Endothelial cell of umbilical vein (primary cell): Measurements from ENCODE around the gene TLCD5. TPM values are rescaled to one million over a fixed set of nuclear protein-coding genes. Genes with fewer than 3 reads are reported as not detected.

Experiments used
- BruUV-seq: library from RNA; stranded (reverse); fragments of 400-500 nt; replicated peaks from 2 replicates; lab custom pipeline; 2021; lab: Mats Ljungman, UMichigan
- CTCF ChIA-PET: fragments of 300-600, 350-600 bp; sonication (Branson Sonifier 250); formaldehyde crosslinking; loops from one replicate; lab custom pipeline; 2021; ENCODE audit warnings: antibody characterized with exemption, inconsistent platforms; lab: Charles Lee
- POLR2A ChIA-PET: fragments of 300-600, 350-600 bp; sonication (Branson Sonifier 250); formaldehyde crosslinking; loops from one replicate; lab custom pipeline; 2021; ENCODE audit warnings: antibody characterized with exemption, inconsistent platforms; lab: Charles Lee
- DNase-seq: peaks from one replicate; pipeline ENCODE4 v3.0.0-alpha.2; 2011; ENCODE audit warnings: low read depth, low spot score
- FAIRE-seq: peaks from 2 replicates; lab custom pipeline; 2011; peaks lifted over from hg19 to GRCh38; lab: Jason Lieb, UNC
- H2AFZ ChIP-seq: 2 replicates; pipeline ENCODE4 v1.6.0; 2012; ENCODE audit warnings: low read depth, low read length, control low read depth, inconsistent platforms
- H3K27ac ChIP-seq: 2 replicates; pipeline ENCODE4 v1.5.1; 2011; ENCODE audit warnings: low read depth, mild to moderate bottlenecking, control low read depth, low read length, moderate library complexity; ENCODE audit not compliant: insufficient read depth
- H3K27me3 ChIP-seq, 2 experiments: 2 replicates each; pipeline versions ENCODE4 v1.6.0 to v1.6.1; 2011; ENCODE audit warnings: low read length in 2 of 2, mixed read lengths in 1 of 2; ENCODE audit not compliant: control insufficient read depth in 2 of 2, insufficient read depth in 2 of 2
- H3K36me3 ChIP-seq, 2 experiments: 2 replicates in 1 of 2; 3 replicates in 1 of 2; pipeline ENCODE4 v1.5.1; 2011; ENCODE audit warnings: low read length in 2 of 2, mild to moderate bottlenecking in 1 of 2, moderate library complexity in 1 of 2; ENCODE audit not compliant: control insufficient read depth in 2 of 2, insufficient read depth in 2 of 2; ENCODE audit errors: extremely low read depth in 1 of 2
- H3K4me1 ChIP-seq: 3 replicates; pipeline ENCODE4 v1.5.1; 2011; ENCODE audit warnings: mild to moderate bottlenecking, low read length; ENCODE audit not compliant: control insufficient read depth, insufficient read depth; ENCODE audit errors: extremely low read depth
- H3K4me2 ChIP-seq: 2 replicates; pipeline ENCODE4 v1.6.1; 2011; ENCODE audit warnings: low read length, control low read depth, mixed read lengths; ENCODE audit not compliant: insufficient read depth
- H3K4me3 ChIP-seq, 3 experiments: fragments of 200-600 bp in 1 of 3; sonication (generic), shearing (Covaris generic) in 1 of 3; replicated peaks in 1 of 3; 2 replicates each; pipeline ENCODE4 v1.5.1; 2011 to 2016; ENCODE audit warnings: control low read depth in 3 of 3, low read length in 3 of 3, mild to moderate bottlenecking in 2 of 3, inconsistent platforms in 1 of 3, low read depth in 1 of 3, moderate library complexity in 1 of 3; ENCODE audit not compliant: insufficient read depth in 1 of 3
- H3K79me2 ChIP-seq: 2 replicates; pipeline ENCODE4 v1.6.0; 2012; ENCODE audit warnings: low read length, inconsistent platforms; ENCODE audit not compliant: control insufficient read depth, insufficient read depth
- H3K9ac ChIP-seq: replicated peaks from 2 replicates; pipeline ENCODE3; 2011; ENCODE audit warnings: low read length, control low read depth; ENCODE audit not compliant: insufficient read depth; ENCODE audit errors: extremely low read depth
- H3K9me1 ChIP-seq: replicated peaks from 3 replicates; pipeline ENCODE4 v1.6.0; 2011; ENCODE audit warnings: mild to moderate bottlenecking, low read length; ENCODE audit not compliant: control insufficient read depth, insufficient read depth; ENCODE audit errors: extremely low read depth
- H3K9me3 ChIP-seq: replicated peaks from 2 replicates; pipeline ENCODE4 v1.5.1; 2012; ENCODE audit warnings: low read length, inconsistent platforms; ENCODE audit not compliant: control insufficient read depth, insufficient read depth
- H4K20me1 ChIP-seq: replicated peaks from 2 replicates; pipeline ENCODE3; 2011; ENCODE audit warnings: mild to moderate bottlenecking, low read length; ENCODE audit not compliant: control insufficient read depth, insufficient read depth; ENCODE audit errors: extremely low read depth
- EZH2 ChIP-seq: IDR thresholded peaks from 2 replicates; pipeline ENCODE4 v1.6.1; 2012; ENCODE audit warnings: borderline replicate concordance, low read depth, mild to moderate bottlenecking, moderate library complexity, low read length, inconsistent platforms; ENCODE audit not compliant: severe bottlenecking
- FOS ChIP-seq: IDR thresholded peaks from 2 replicates; pipeline ENCODE4 v1.6.1; 2011; ENCODE audit warnings: mild to moderate bottlenecking, low read length, moderate library complexity, borderline replicate concordance; ENCODE audit not compliant: insufficient read depth
- GATA2 ChIP-seq: IDR thresholded peaks from 2 replicates; pipeline ENCODE4 v1.7.0; 2011; ENCODE audit warnings: low read depth, mild to moderate bottlenecking, moderate library complexity, mixed read lengths, low read length; ENCODE audit not compliant: insufficient read length, insufficient read depth
- JUN ChIP-seq: IDR thresholded peaks from 2 replicates; pipeline ENCODE4 v1.6.1; 2011; ENCODE audit warnings: borderline replicate concordance, low read depth; ENCODE audit not compliant: insufficient read length, insufficient read depth
- MYC ChIP-seq: IDR thresholded peaks from one replicate; pipeline ENCODE4 v1.6.1; 2011; ENCODE audit warnings: mild to moderate bottlenecking, low read depth, low read length
- POLR2AphosphoS5 ChIP-seq: IDR thresholded peaks from 2 replicates; pipeline ENCODE4 v1.6.1; 2012; ENCODE audit warnings: low read depth, mild to moderate bottlenecking, control low read depth, low read length, moderate library complexity; ENCODE audit not compliant: insufficient read depth
- dilution Hi-C: fragments of 300-500 bp; cut with MboI; formaldehyde crosslinking; loops from one replicate; pipeline ENCODE4 v1.15.0; 2019; ENCODE audit warnings: low sequenced_read_pairs; ENCODE audit not compliant: extremely low pct_ligation_motif_present
- intact Hi-C: fragments of 100-400 bp; cut with micrococcal nuclease; formaldehyde crosslinking; loops from one replicate; pipeline ENCODE4 v1.10.0; 2022
- polyA plus RNA-seq, 4 experiments: library from polyadenylated mRNA; depleted of rRNA in 3 of 4; stranded (reverse) in 3 of 4; unstranded in 1 of 4; fragments of >200 nt; gene quantifications; 2 replicates each; pipeline versions ENCODE4 v1.2.1 to v1.2.3, GENCODE V29; 2011 to 2012; ENCODE audit warnings: missing spikeins in 1 of 4
- total RNA-seq: library from RNA; stranded (reverse); gene quantifications from 2 replicates; pipeline ENCODE4 v1.2.3, GENCODE V29; 2021
- TF ChIP-seq, protein P1 (sequence below): IDR thresholded peaks from 2 replicates; pipeline ENCODE4 v1.6.1; 2011; ENCODE audit not compliant: insufficient read depth, insufficient read length

Gene TLCD5
- total and polyA plus RNA-seq, 2 donors (not counting 3 experiments of a cell fraction or from before 2014, with no cell fraction given), result 6.3 to 9.7 TPM

DNA sequence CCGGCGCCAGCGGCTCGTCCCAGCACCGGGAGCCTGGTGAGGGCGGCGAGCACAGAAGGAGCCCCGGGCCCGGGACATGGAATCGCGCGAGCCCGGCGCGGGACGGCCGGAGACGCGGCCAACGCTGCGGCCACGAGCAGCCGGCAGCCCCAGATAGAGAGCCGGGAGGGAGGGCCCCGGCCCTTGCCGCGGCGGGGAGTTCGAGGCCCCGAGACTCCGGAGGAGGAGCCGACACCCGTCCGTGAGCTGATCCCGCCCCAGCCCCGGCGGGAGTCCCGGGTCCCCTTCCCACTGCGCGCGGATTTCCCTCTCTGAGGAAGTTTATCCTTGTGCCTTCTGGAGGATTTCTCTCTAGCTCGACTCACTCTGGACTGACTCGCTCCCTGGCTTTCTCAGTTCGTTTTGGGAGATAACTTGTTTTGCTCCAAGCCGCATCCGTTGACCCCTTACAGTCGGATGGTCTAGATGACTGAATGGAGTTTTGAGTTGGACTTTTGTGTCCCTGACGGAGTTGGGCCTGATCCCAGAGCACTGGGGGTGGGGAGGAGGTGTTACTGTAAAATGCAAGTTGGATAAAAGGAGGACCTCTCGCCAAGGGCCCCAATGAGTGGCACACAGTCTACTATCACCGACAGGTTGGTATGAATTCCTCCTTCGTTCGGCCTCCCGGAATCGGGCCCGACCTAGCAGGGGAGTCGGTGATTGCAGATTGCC lies 11.7 kb downstream of the TLCD5 start:
- Histone ChIP-seq H3K9ac (peak overlapping the region; percentile 96), H3K36me3 (no peaks in the 10 kb centered on the region), H2AFZ (peak overlapping the region; percentile 3), H3K4me1 (peaks cover 41% of the 10 kb centered on the region), H3K4me2 (peak overlapping the region; percentile 92), H3K27me3 (no peaks in the 10 kb centered on the region), H3K79me2 (peaks cover 55% of the 10 kb centered on the region), H3K9me3 (no peaks in the 10 kb centered on the region), H3K4me3 (peak overlapping the region; percentile 31 to 98 (median 96)), H4K20me1 (no peaks in the 10 kb centered on the region), H3K9me1 (no peaks in the 10 kb centered on the region), H3K27ac (peak overlapping the region; percentile 87)
- DNase-seq, result peak; percentile 58
- no peak for FAIRE-seq
- intact Hi-C loops, result loop anchor here (1.0 to 10.0 kb wide), 6 partner anchors 68 to 1858 kb away; partner anchors contain the start of gene SC5D
- TF ChIP-seq EZH2, result no peak
- no peak for TF ChIP-seq POLR2AphosphoS5
- TF ChIP-seq GATA2, result no peak
- no peak for TF ChIP-seq FOS
- no peak for TF ChIP-seq JUN
- TF ChIP-seq, protein P1, sequence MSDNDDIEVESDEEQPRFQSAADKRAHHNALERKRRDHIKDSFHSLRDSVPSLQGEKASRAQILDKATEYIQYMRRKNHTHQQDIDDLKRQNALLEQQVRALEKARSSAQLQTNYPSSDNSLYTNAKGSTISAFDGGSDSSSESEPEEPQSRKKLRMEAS, result no peak
- TF ChIP-seq MYC, result no peak
- CTCF ChIA-PET, result interaction anchor here (0.7 to 4.5 kb wide), 14 partner anchors 11 to 130 kb away, joined by 3 to 27 read pairs (median 4); partner anchors contain the start of gene TLCD5
- dilution Hi-C loops, result no loop called here
- POLR2A ChIA-PET, result interaction anchor here (1.2 kb wide), 1 partner anchor 64 kb away, joined by 6 read pairs; no protein-coding TSS in a partner anchor
- BruUV-seq, result TSS peak; percentile 15
